GM19043 (cell line): ENCODE data around the gene PPIA.
"Not testable (repeated sequence)": the region's sequence is repeated elsewhere in the genome, so short reads cannot be mapped to it uniquely, and the experiment has no call there.

Source experiments
- ATAC-seq: cut with Tn5 transposase; IDR thresholded peaks from one replicate; pipeline ENCODE4 v1.9.1; 2021; ENCODE audit warnings: low read depth; ENCODE audit not compliant: unreplicated experiment

The PPIA gene

GRCh38 chr7:44762726-44763522 is 33.6 kb upstream of the PPIA start:
- no peak for ATAC-seq

GRCh38 chr7:44764081-44764480 is 32.4 kb upstream of the PPIA start:
- no peak for ATAC-seq

GRCh38 chr7:44764665-44765578 is 31.6 kb upstream of the PPIA start:
- ATAC-seq: no peak

GRCh38 chr7:44765579-44766415 is 30.7 kb upstream of the PPIA start:
- no peak for ATAC-seq

GRCh38 chr7:44766416-44766801 is 30.1 kb upstream of the PPIA start:
- ATAC-seq: no peak

GRCh38 chr7:44767134-44767911 is 29.2 kb upstream of the PPIA start:
- no peak for ATAC-seq

- ATAC-seq: peak; percentile 72
Measured at GRCh38 chr7:44767912-44768627, 28.4 kb upstream of the PPIA start.

- no peak for ATAC-seq
Measured at GRCh38 chr7:44768628-44769371, 27.7 kb upstream of the PPIA start.

- no peak for ATAC-seq
Measured at GRCh38 chr7:44769376-44769775, 27.1 kb upstream of the PPIA start.

GRCh38 chr7:44769776-44770294 is 26.6 kb upstream of the PPIA start:
- peak; percentile 60 for ATAC-seq

- ATAC-seq: no peak
Measured at GRCh38 chr7:44771358-44771757, 25.1 kb upstream of the PPIA start.

- no peak for ATAC-seq
Measured at GRCh38 chr7:44772440-44772839, 24.0 kb upstream of the PPIA start.

- no peak for ATAC-seq
Measured at GRCh38 chr7:44772867-44773266, 23.6 kb upstream of the PPIA start.

- ATAC-seq: not testable (repeated sequence)
Measured at GRCh38 chr7:44774486-44774885, 22.0 kb upstream of the PPIA start.

- no peak for ATAC-seq
Measured at GRCh38 chr7:44775383-44776107, 20.9 kb upstream of the PPIA start.

- ATAC-seq: no peak
Measured at GRCh38 chr7:44776211-44776610, 20.3 kb upstream of the PPIA start.

- no peak for ATAC-seq
Measured at GRCh38 chr7:44782460-44782859, 14.0 kb upstream of the PPIA start.

GRCh38 chr7:44783407-44783806 is 13.1 kb upstream of the PPIA start:
- no peak for ATAC-seq
